Daoy (cell line): ENCODE measurements around the gene HOMEZ. TPM values are rescaled to one million over a fixed set of nuclear protein-coding genes. Genes with fewer than 3 reads are reported as not detected.
"Not testable (repeated sequence)": the region's sequence is repeated elsewhere in the genome, so short reads cannot be mapped to it uniquely, and the experiment has no call there.

Experiments
- DNase-seq: peaks from one replicate; pipeline ENCODE4 v3.0.0-alpha.2; 2015; ENCODE audit warnings: low read depth
- total RNA-seq: library from RNA; depleted of rRNA; stranded (reverse); fragments of >200 nt; shearing (Covaris generic); gene quantifications from 2 replicates; pipeline ENCODE4 v1.2.3, GENCODE V29; 2014

Gene HOMEZ
- total RNA-seq, 1 experiment from 2014 or later, result 6.9 TPM

- DNase-seq, result no peak
Measured at GRCh38 chr14:23281247-23281646, 4.7 kb downstream of the HOMEZ start.

- DNase-seq, result peak; percentile 20
Measured at GRCh38 chr14:23277928-23278327, 8.0 kb downstream of the HOMEZ start.

DNA sequence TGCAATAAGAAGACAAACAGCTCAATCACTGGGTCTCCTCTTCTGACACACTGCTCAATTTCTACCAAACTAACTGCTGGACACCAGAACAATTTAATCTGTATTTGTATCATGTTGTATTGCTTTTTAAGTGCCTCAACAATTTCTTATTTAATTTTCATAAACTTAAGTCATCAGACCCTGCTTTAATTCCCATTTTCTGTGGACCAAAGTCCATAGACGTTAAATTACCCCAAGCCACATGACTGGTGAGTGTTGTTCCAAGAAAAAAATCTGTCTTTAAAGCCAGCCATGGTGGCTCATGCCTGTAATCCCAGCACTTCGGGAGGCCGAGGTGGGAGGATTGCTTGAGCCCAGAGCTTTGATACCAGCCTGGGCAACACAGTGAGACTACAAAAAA is 8.7 kb downstream of the HOMEZ start:
- no peak for DNase-seq

DNA sequence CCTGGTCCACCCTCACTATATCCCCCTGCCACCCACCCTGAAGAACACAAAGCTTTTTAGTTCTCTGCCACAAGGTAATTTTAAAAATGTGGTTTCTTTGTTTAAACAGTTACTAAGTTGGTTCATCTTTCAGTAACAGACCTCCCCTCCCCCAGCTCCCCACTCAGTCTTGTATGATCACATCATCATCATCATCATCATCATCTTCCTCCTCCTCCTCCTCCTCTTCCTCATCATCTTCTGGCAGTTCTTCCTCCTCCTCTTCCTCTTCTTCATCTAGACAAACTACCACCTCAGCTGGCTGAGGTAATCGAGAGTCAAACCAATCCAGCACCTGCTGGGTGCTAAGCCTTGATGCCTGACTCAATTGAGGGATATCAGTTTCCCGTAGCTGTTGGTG is 10.5 kb downstream of the HOMEZ start:
- DNase-seq, result no peak

- no peak for DNase-seq
Measured at GRCh38 chr14:23269193-23269592, 16.7 kb downstream of the HOMEZ start.

GRCh38 chr14:23260849-23261248 is 25.1 kb downstream of the HOMEZ start:
- DNase-seq, result not testable (repeated sequence)

DNA sequence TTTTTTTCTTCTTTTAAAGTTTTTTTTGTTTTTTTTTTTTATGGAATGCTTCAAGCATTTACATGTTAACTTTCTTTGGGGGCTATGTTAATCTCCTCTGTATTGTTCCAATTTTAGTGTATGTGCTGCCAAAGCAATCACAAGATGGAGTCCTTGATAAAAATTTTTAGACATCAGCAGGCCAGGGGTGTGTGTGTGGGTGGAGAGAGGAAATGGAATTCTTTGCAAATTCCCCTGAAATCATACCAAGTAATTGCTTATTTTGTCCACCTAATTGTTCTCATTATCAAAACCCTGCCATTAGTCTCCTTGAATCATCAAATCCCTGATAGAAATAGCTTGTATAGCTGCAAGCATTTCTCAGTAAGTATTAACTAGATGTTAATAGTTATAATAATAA is 26.5 kb downstream of the HOMEZ start:
- DNase-seq, result no peak

GRCh38 chr14:23258256-23258655 is 27.7 kb downstream of the HOMEZ start:
- no peak for DNase-seq

GRCh38 chr14:23252420-23253333 is 33.3 kb downstream of the HOMEZ start:
- no peak for DNase-seq

- no peak for DNase-seq
Measured at GRCh38 chr14:23252006-23252405, 33.9 kb downstream of the HOMEZ start.

DNA sequence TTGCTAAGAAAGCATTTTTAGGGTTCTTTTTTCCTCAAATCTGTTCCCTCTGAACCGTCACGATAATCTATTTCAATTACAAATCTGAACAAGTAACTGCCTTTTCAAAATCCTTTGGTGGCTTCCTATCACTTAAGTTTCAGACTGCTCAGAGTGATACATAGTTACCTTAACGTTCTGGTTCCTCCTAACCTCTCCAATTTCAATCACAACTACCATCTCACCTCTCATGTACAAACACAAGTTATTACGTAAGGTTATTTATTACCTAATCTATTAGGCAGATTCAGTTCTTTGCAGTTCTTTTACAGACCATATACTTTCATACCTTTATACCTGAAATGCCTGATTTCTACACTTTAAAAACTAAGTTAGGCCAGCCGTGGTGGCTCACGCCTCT is 36.1 kb downstream of the HOMEZ start:
- no peak for DNase-seq

GRCh38 chr14:23248601-23249000 is 37.3 kb downstream of the HOMEZ start:
- no peak for DNase-seq

- DNase-seq, result no peak
Measured at GRCh38 chr14:23245282-23245681, 40.6 kb downstream of the HOMEZ start.

DNA sequence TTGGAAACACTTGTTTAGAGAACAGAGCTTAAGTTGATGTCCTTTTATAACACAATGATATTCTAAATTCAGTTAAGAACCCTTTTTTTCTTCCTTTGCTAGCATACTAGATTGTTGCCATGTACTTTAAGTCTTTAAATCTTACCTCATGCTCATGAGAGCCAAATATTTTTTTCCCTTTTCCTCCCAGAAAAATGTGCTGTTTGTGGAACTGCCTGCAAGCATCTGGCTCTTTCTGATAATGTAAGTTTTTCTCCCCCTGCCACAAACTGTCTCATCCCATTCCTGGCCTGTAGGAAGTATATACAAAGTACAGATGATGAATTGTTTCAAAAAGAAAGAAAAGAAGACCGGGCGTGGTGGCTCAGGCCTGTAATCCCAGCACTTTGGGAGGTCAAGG is 42.9 kb downstream of the HOMEZ start:
- DNase-seq, result no peak

- DNase-seq, result no peak
Measured at GRCh38 chr14:23242076-23242475, 43.9 kb downstream of the HOMEZ start.

DNA sequence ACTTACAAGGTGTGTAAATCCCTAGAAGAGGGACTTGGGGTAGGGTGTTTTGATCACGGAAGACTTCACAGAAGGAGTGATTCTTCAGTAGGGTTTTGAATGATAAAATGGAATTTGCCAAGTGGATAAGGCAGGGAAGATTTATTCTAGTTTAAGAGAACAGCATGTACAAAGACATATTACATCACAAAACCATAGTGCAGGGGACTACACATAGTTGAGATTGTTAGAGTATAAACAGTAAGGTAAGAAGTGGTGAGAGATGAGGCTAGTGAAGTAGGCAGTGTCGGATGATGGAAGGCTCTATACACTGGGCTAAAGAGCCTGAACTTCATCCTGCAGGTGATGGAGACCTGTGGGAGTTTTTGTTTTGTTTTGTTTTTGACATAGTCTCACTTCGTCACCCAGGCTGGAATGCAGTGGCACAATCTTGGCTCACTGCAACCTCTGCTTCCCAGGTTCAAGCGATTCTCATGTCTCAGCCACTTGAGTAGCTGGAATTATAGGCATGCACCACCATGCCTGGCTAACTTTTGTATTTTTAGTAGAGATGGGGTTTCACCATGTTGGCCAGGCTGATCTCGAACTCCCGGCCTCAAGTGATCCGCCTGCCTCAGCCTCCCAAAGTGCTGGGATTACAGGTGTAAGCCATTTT is 44.7 kb downstream of the HOMEZ start:
- DNase-seq, result not testable (repeated sequence)

DNA sequence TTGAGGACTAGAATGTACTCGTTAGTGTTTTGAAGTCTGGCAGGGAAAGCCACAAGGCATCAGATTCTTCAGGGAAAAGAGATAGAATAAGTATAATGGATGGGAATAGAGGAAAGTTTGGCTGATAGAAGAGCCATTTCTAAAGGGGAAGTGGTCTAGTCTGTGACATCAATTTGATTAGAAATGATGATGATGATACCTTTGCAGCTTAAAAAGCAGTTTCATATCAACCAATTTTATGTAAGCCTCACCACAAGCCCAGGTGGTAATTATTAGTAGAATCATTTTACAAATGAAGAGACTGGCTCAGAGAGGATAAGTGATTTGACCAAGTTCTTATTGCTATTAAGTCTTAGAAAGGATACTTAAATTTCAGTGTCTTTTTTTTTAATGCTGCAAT is 45.3 kb downstream of the HOMEZ start:
- DNase-seq, result no peak

GRCh38 chr14:23237772-23238594 is 47.9 kb downstream of the HOMEZ start, which contains the start of gene RNF212B:
Gene RNF212B (plus strand): TSS chr14:23237936. CDS start chr14:23240346, 2,410 bp downstream.
- DNase-seq, result peak; percentile 96

GRCh38 chr14:23232241-23232808 is 53.6 kb downstream of the HOMEZ start:
- DNase-seq, result not testable (repeated sequence)

GRCh38 chr14:23228812-23229211 is 57.1 kb downstream of the HOMEZ start:
- no peak for DNase-seq

DNA sequence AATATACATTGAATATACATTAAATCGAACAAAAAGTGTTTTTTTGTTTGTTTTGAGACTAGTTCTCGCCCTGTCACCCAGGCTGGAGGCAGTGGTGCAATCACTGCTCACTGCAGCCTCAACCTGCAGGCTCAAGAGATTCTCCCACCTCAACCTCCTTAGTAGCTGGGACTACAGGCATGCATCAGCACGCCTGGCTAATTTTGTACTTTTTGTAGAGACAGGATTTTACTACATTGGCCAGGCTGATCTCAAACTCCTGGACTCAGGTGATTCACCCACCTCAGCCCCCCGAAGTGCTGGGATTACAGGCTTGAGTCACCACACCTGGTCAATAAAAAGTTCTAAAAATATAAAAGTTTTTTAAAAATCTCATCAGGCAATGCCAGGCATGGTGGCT is 58.4 kb downstream of the HOMEZ start:
- DNase-seq, result no peak

GRCh38 chr14:23224958-23225357 is 61.0 kb downstream of the HOMEZ start:
- not testable (repeated sequence) for DNase-seq
